Measurements from ENCODE around the gene CLIP2.

The CLIP2 gene

GRCh38 chr7:74272305-74273038, 16.7 kb upstream of the CLIP2 start:
- DNase-seq, result peak; percentile 59

DNA sequence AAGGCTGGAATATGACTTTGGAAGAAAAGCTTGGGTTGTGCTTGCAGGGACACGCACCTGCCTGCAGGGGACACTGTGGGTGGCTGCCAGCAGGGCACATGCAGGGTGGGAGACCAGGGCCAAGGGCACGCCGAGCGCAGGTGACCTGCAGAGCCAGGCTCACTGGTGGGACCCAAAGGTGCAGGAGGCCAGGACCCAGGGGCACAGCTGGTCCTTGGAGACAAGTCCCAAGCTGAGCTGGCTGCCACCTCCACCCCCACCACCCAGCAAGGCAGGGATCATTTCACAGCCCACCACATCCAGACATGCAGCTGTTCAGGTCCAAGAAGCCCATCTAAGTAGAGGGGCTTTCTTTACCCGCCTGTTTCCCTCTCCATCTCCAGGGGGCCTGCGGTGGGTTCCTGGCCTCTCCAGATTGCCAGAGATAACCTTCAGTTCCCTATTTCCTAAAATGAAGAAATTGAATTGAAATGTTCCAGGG, 13.8 kb upstream of the CLIP2 start:
- DNase-seq, result no peak

DNA sequence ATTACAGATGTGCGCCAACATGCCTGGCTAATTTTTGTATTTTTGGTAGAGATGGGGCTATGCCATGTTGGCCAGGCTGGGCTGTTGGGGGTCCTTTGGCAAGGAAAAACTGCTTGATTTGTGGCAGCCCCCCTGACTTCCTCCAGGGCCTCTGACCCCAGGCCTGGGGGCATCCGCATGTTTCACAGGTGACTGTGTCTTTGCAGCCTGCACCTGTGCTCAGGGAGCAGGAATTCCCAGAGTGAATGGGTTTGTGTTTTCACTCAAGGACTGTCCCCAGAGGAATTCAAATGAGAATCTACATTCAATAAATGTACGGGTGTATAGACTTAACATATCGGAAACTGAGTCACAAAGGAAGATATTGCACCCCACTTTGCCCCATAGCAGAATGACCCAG, 11.6 kb upstream of the CLIP2 start:
- DNase-seq, result no peak

- DNase-seq, result no peak
Measured at GRCh38 chr7:74280985-74281384, 8.2 kb upstream of the CLIP2 start.

- DNase-seq, result no peak
Measured at GRCh38 chr7:74282748-74283459, 6.3 kb upstream of the CLIP2 start.

- no peak for DNase-seq
Measured at GRCh38 chr7:74283858-74284447, 5.3 kb upstream of the CLIP2 start.

- no peak for DNase-seq
Measured at GRCh38 chr7:74284781-74285259, 4.4 kb upstream of the CLIP2 start.

DNA sequence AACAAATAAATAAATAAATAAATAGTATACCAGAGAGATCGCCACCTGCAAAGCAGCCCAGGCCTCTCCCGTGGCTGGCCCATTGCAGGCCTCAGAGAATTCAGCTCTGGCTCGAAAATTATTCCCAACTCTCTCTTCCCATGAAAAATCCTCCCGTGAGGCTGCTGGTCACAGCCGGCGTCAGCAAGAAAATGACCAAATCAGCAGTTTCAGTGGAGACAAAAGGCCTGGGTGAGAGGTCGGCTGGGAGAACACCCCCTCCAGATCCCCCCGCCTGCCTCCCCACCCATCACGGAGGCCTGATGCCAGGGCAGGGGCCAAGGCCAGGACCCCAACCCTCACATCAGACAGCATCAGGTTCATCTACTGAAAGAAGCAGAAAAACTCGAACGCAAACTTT, 3.1 kb upstream of the CLIP2 start:
- no peak for DNase-seq

DNA sequence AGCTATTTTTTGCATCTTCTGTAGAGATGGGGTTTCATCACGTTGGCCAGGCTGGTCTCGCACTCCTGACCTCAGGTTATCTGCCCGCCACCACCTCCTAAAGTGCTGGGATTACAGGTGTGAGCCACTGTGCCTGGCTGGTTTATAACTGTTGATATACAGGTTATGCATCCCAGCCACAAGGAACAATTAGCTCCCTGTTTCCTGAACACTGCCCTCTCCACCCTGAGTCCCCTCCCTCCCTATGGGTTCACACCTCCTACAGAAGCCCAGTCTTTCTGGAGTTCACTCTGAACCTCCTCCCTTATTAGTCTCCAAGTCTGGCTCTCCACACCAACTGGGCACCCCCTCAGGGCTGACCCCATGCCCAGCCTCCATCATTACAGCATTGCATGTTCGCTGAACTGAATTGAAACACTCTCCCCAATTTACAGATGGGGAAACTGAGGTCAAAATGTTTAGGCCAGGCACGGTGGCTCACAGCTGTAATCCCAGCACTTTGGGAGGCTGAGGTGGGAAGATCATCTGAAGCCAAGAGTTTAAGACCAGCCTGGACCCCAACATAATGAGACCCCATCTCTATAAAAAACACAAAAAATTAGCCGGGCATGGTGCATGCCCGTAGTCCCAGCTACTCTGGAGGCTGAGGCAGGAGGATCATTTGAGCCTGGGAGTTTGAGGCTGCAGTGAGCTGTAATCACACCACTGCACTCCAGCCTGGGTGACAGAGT, 1.7 kb upstream of the CLIP2 start:
- DNase-seq, result no peak

DNA sequence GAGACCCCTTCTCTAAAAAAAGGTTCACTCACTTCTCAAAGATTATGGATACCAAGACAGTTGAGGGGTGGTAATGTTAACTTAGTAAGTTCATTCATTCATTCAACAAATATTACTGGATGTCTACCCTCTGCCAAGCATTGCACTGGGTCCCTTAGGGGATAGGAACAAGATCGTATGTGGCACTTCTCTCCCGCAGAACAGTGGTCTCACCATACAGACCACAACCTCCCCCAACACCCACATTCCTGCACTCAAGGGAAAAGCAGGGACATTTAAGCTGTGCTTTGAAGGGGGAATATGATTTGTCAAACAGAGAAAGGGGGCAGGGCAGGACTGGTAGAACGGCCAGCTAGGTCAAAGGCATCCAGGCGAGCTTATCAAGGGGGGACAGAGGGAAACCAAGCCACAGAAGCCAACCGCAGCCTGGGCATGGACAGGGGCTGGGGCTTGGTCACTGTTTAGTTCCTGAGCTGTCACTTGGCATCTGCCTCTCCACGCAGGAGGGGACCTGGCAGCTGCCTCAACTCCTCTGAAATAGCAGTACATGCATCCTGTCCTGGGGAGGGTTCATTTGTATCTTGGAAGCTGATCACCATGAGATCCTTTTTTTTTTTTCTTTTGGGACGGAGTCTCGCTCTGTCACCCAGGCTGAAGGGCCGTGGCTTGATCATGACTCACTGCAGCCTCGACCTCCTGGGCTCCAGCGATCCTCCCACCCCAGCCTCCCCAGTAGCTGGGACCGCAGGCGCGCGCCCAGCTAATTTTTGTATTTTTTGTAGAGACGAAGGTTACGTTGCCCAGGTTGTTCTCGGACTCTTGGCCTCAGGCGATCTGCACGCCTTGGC, 949 bp upstream of the CLIP2 start:
- DNase-seq, result no peak

DNA sequence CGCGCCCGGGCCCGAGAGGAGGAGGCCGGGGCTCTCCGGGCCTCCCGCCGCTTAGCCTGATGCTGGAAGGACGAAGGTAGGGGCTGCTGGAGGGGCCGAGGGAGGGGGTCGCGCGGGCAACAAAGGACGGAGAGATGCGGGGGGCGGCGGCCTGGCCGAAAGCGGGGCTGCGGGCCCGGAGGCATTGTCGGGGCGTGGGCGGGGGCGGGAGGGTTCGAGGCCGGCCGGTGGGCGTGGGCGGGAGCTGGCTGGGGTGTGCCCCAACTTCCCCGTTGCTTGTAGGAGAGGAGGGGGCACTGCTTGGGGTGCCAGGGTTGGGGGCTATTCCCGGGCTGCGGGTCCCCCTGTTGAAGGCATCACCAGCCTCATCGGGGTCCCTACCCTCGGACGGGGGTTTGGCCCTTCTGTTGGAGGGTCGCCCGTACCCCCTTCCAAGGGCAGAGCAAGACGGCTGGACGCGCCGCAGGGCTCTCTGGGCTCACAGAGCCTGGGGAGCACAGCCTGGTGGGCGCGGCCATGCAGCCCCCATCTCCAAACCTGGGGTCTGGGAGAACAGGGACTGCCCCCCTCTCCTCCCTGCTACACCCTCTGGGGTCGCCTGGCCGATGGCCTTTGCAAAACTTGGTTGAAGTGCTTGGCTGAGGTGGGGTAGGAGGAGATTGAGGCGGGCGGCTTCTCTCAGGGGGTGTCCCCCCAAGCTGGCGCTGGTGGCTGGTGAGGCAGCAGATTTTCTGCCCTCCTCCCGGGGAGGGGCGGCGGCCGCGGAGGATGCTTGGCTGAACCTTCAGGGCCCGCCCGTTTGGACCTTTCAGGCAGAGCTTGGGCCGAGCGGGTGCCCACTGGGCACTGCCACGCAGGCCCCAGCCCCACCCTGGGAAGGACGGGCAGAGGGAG, 699 bp downstream of the CLIP2 start:
- peak; percentile 35 for DNase-seq

- DNase-seq, result no peak
Measured at GRCh38 chr7:74290553-74290950, 1.3 kb downstream of the CLIP2 start.

- DNase-seq, result no peak
Measured at GRCh38 chr7:74290981-74291441, 1.8 kb downstream of the CLIP2 start.

GRCh38 chr7:74291535-74291934, 2.3 kb downstream of the CLIP2 start:
- DNase-seq, result no peak

DNA sequence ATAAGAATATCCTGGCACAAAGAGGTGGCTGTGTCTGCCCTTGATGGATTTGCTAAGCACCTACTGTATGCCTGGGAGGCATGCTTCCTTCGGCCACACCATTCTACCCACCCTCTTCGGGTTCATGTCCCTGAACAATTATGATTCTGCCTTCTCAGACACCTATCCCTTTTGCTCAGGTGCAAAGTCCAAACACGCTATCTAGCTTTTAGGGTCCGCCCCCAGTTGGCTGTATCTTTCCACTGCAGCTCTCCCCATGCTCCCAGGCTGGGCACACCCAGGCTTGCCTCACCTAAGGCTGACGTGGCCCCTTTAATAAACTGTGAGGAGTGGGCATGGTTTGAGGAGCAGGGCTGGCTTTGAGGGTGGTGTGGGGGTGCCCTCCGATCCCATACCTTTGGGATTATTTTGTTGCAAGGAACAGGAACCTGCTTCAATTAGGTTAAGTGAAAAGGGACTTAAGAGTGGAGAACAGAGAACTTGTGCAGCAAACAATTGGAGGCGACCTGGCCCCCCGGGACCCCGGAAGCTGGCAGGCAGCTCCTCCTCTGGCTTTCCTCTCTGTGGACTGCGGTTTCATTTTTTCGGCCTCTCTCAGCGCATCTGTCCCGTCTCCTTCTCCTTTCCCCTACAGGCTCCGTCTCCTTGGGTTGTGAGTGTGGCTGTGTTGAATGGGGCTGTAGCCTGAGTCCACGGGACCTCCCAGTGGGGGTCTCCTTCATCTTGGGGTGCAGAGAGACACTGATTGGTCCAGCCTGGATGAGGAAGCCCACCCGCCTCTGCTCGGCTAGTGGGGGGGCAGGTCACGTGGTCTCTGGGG, 3.8 kb downstream of the CLIP2 start:
- DNase-seq, result no peak

DNA sequence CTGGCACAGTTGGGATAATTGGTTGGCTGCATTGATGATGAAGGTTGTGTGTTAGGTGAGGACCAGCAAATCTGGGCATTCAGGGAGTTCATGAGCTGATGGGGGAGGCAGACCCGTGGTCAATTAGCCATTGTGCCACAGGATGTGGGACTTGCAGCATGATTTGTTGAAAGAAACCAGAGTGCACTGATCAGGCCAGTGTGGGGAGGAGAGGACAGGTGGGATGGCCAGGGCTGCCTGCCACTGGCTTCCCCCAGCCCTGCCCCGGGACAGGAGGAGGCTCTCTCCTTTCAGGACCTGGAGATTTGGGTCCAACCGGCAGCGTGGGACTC, 4.3 kb downstream of the CLIP2 start:
- DNase-seq, result no peak

DNA sequence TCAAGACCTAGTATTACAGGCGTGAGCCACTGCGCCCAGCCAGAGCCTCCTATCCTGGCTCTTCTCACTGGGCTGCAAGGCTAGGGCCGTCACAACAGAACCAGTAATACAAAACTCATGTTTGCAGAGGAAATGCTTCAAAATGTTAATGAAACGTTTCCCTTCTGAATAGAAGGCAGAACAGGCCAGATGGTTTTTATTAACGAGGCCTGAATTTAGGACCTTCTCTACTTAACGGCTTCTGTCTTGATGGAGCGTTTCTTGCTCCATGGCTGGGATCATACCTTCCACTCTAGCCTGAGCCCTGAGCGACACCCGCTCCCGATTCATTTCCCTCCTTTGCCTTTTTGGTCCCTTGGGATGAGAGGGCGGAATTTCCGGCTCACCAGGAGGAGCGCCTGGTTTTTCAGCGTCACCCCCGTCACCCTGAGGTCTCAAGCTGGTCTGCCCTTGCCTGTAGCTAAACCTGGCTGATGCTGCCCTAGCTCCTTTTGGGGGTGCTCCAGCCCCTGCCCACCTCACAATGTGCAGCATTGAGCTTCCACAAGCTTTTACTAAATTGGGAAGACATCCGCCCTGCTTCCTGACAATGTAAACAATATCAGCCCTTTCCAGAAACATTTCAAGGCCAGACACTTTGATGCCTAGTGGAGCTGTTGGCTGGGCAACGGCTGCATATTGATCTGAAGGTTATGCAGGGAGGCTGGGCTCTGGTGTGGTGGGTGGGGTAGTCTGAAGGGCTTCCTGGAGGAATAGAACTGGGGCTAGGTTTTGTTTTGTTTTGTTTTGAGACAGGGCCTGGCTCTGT, 5.2 kb downstream of the CLIP2 start:
- DNase-seq, result no peak

DNA sequence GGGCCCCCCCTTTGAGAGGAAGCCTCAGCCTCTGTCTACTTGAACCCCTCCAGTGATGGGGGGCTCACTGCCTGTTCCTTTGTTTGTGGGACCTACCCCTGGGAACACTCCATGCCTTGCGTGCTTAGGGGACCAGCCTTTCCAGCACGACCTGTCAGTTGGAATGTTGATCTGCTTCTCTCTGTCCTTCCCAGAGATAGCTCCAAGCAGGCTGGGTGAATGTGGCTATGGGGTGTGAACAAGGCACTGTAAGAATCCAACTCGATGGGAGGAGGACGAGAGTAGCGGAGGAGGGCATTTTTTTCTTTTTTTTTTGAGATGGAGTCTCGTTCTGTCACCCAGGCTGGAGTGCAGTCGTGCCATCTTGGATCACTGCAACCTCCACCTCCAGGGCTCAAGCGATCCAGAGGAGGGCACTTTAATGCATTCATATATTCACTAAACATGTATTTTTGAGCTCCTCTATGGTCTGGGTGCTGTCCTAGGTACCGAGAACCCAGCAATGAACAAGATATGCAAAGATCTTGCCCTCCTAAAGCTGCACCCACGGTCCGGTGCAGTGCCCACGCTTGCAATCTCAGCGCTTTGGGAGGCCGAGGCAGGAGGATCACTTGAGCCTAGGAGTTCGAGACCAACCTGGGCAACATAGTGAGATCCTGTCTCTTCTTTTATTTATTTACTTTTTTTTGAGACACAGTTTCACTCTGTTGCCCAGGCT, 8.5 kb downstream of the CLIP2 start:
- no peak for DNase-seq

- no peak for DNase-seq
Measured at GRCh38 chr7:74299401-74299800, 10.2 kb downstream of the CLIP2 start.
